Measurements from ENCODE around the gene FIZ1.

The FIZ1 gene

GRCh38 chr19:55552206-55552605 lies 47.1 kb downstream of the FIZ1 start:
- DNase-seq (ENCODE audit: low read depth, low spot score): no peak
- TF ChIP-seq POLR2AphosphoS5 (IDR thresholded peaks at IDR 0.05; ENCODE audit: borderline replicate concordance, low read depth, low read length): no peak
- TF ChIP-seq FOXP2 (optimal IDR thresholded peaks at IDR 0.05; ENCODE audit: control extremely low read depth, extremely low read length, insufficient read depth): no peak
- TF ChIP-seq EZH2 (IDR thresholded peaks at IDR 0.05): no peak
- Histone ChIP-seq H3K36me3 (ENCODE audit: insufficient read depth, low read length) (no peaks in the 10 kb centered on the region), H3K9ac (ENCODE audit: insufficient read length) (no peak overlapping the region), H3K4me3 (no peak overlapping the region), H3K9me3 (ENCODE audit: low read depth, low read length) (no peaks in the 10 kb centered on the region), H3K27ac (no peak overlapping the region)

GRCh38 chr19:55550321-55550650 lies 49.0 kb downstream of the FIZ1 start:
- no peak overlapping the region for H3K4me3 ChIP-seq
- H3K9ac ChIP-seq (ENCODE audit: insufficient read length): no peak overlapping the region
- H3K36me3 ChIP-seq (ENCODE audit: insufficient read depth, low read length): no peaks in the 10 kb centered on the region
- TF ChIP-seq POLR2AphosphoS5 (IDR thresholded peaks at IDR 0.05; ENCODE audit: borderline replicate concordance, low read depth, low read length) (no peak), FOXP2 (optimal IDR thresholded peaks at IDR 0.05; ENCODE audit: control extremely low read depth, extremely low read length, insufficient read depth) (no peak), EZH2 (IDR thresholded peaks at IDR 0.05) (no peak)
- H3K27ac ChIP-seq: no peak overlapping the region
- no peak for DNase-seq (ENCODE audit: low read depth, low spot score)
- no peaks in the 10 kb centered on the region for H3K9me3 ChIP-seq (ENCODE audit: low read depth, low read length)

- TF ChIP-seq FOXP2 (optimal IDR thresholded peaks at IDR 0.05; ENCODE audit: control extremely low read depth, extremely low read length, insufficient read depth): no peak
- TF ChIP-seq EZH2 (IDR thresholded peaks at IDR 0.05): no peak
- no peak for TF ChIP-seq POLR2AphosphoS5 (IDR thresholded peaks at IDR 0.05; ENCODE audit: borderline replicate concordance, low read depth, low read length)
- H3K9ac ChIP-seq (ENCODE audit: insufficient read length): no peak overlapping the region
- DNase-seq (ENCODE audit: low read depth, low spot score): no peak
These were observed 49.6 kb downstream of the FIZ1 start for GRCh38 chr19:55549500-55550320.

GRCh38 chr19:55546822-55547614 lies 52.3 kb downstream of the FIZ1 start:
- H3K36me3 ChIP-seq (ENCODE audit: insufficient read depth, low read length): no peaks in the 10 kb centered on the region
- TF ChIP-seq EZH2 (IDR thresholded peaks at IDR 0.05) (no peak), POLR2AphosphoS5 (IDR thresholded peaks at IDR 0.05; ENCODE audit: borderline replicate concordance, low read depth, low read length) (no peak), FOXP2 (optimal IDR thresholded peaks at IDR 0.05; ENCODE audit: control extremely low read depth, extremely low read length, insufficient read depth) (no peak)
- no peaks in the 10 kb centered on the region for H3K9me3 ChIP-seq (ENCODE audit: low read depth, low read length)
- H3K27ac ChIP-seq: no peak overlapping the region
- H3K4me3 ChIP-seq: no peak overlapping the region
- H3K9ac ChIP-seq (ENCODE audit: insufficient read length): no peak overlapping the region
- no peak for DNase-seq (ENCODE audit: low read depth, low spot score)

More at GRCh38 chr19:55549500-55550320, 49.6 kb downstream of the FIZ1 start:
- no peaks in the 10 kb centered on the region for H3K9me3 ChIP-seq (ENCODE audit: low read depth, low read length)
- no peak overlapping the region for H3K27ac ChIP-seq
- H3K36me3 ChIP-seq (ENCODE audit: insufficient read depth, low read length): no peaks in the 10 kb centered on the region
- no peak overlapping the region for H3K4me3 ChIP-seq

- H3K4me3 ChIP-seq: no peak overlapping the region
- H3K27ac ChIP-seq: no peak overlapping the region
- H3K36me3 ChIP-seq (ENCODE audit: insufficient read depth, low read length): no peaks in the 10 kb centered on the region
- no peak for TF ChIP-seq POLR2AphosphoS5 (IDR thresholded peaks at IDR 0.05; ENCODE audit: borderline replicate concordance, low read depth, low read length)
- no peak for TF ChIP-seq EZH2 (IDR thresholded peaks at IDR 0.05)
- no peak for TF ChIP-seq FOXP2 (optimal IDR thresholded peaks at IDR 0.05; ENCODE audit: control extremely low read depth, extremely low read length, insufficient read depth)
- H3K9ac ChIP-seq (ENCODE audit: insufficient read length): no peak overlapping the region
- DNase-seq (ENCODE audit: low read depth, low spot score): no peak
- H3K9me3 ChIP-seq (ENCODE audit: low read depth, low read length): no peaks in the 10 kb centered on the region
These were observed 53.3 kb downstream of the FIZ1 start for GRCh38 chr19:55546011-55546410.

- Histone ChIP-seq H3K9me3 (ENCODE audit: low read depth, low read length) (no peaks in the 10 kb centered on the region), H3K9ac (ENCODE audit: insufficient read length) (no peak within 1 kb of the TSS), H3K36me3 (ENCODE audit: insufficient read depth, low read length) (no peaks in the 10 kb centered on the region), H3K27ac (no peak within 1 kb of the TSS), H3K4me3 (no peak within 1 kb of the TSS)
- no peak for DNase-seq (ENCODE audit: low read depth, low spot score)
- no peak for TF ChIP-seq POLR2AphosphoS5 (IDR thresholded peaks at IDR 0.05; ENCODE audit: borderline replicate concordance, low read depth, low read length)
These were observed 53.9 kb downstream of the FIZ1 start, which contains the start of gene SBK3 for GRCh38 chr19:55545443-55545842. Gene SBK3 (minus strand): TSS chr19:55545543. CDS start chr19:55545543, 0 bp downstream.

- Histone ChIP-seq H3K9me3 (ENCODE audit: low read depth, low read length) (no peaks in the 10 kb centered on the region), H3K36me3 (ENCODE audit: insufficient read depth, low read length) (no peaks in the 10 kb centered on the region), H3K4me3 (no peak overlapping the region), H3K27ac (no peak overlapping the region), H3K9ac (ENCODE audit: insufficient read length) (no peak overlapping the region)
- no peak for TF ChIP-seq EZH2 (IDR thresholded peaks at IDR 0.05)
- no peak for TF ChIP-seq FOXP2 (optimal IDR thresholded peaks at IDR 0.05; ENCODE audit: control extremely low read depth, extremely low read length, insufficient read depth)
- TF ChIP-seq POLR2AphosphoS5 (IDR thresholded peaks at IDR 0.05; ENCODE audit: borderline replicate concordance, low read depth, low read length): no peak
- DNase-seq (ENCODE audit: low read depth, low spot score): no peak
These were observed 54.4 kb downstream of the FIZ1 start for GRCh38 chr19:55544776-55545439.

GRCh38 chr19:55544014-55544413 lies 55.3 kb downstream of the FIZ1 start:
- TF ChIP-seq FOXP2 (optimal IDR thresholded peaks at IDR 0.05; ENCODE audit: control extremely low read depth, extremely low read length, insufficient read depth) (no peak), EZH2 (IDR thresholded peaks at IDR 0.05) (no peak), POLR2AphosphoS5 (IDR thresholded peaks at IDR 0.05; ENCODE audit: borderline replicate concordance, low read depth, low read length) (no peak)
- Histone ChIP-seq H3K4me3 (no peak overlapping the region), H3K27ac (no peak overlapping the region), H3K9me3 (ENCODE audit: low read depth, low read length) (no peaks in the 10 kb centered on the region), H3K36me3 (ENCODE audit: insufficient read depth, low read length) (no peaks in the 10 kb centered on the region), H3K9ac (ENCODE audit: insufficient read length) (no peak overlapping the region)
- DNase-seq (ENCODE audit: low read depth, low spot score): no peak

Data from SK-N-MC (cell line).